ENCODE results near the gene CDK5RAP3. TPM values are rescaled to one million over a fixed set of nuclear protein-coding genes. Genes with fewer than 3 reads are reported as not detected.
"Not testable (repeated sequence)": the region's sequence is repeated elsewhere in the genome, so short reads cannot be mapped to it uniquely, and the experiment has no call there.

CDK5RAP3 gene
- total RNA-seq, 1 donor from 2014 or later = 202 TPM

- Mint-ChIP-seq H3K27me3 (peaks cover 15% of the 10 kb centered on the region), H3K4me3 (no peak overlapping the region), H3K36me3 (ENCODE audit: low read depth) (no peaks in the 10 kb centered on the region), H3K9me3 (no peaks in the 10 kb centered on the region), H3K27ac (no peak overlapping the region), H3K4me1 (peaks cover 15% of the 10 kb centered on the region)
- intact Hi-C loops (cut with micrococcal nuclease) = no loop called here
- no peak for DNase-seq
These were observed 32.1 kb downstream of the CDK5RAP3 start for GRCh38 chr17:48002916-48003416.

- no peak overlapping the region for H3K4me3 Mint-ChIP-seq
- H3K27ac Mint-ChIP-seq = no peak overlapping the region
- DNase-seq = no peak
- peaks cover 15% of the 10 kb centered on the region for H3K4me1 Mint-ChIP-seq
- no peaks in the 10 kb centered on the region for H3K36me3 Mint-ChIP-seq (ENCODE audit: low read depth)
- H3K9me3 Mint-ChIP-seq = no peaks in the 10 kb centered on the region
- intact Hi-C loops (cut with micrococcal nuclease) = no loop called here
- peaks cover 17% of the 10 kb centered on the region for H3K27me3 Mint-ChIP-seq
These were observed 32.7 kb downstream of the CDK5RAP3 start for GRCh38 chr17:48003417-48004151.

- Mint-ChIP-seq H3K4me1 (peaks cover 15% of the 10 kb centered on the region), H3K36me3 (ENCODE audit: low read depth) (no peaks in the 10 kb centered on the region), H3K27ac (no peak overlapping the region), H3K27me3 (peaks cover 24% of the 10 kb centered on the region), H3K9me3 (no peaks in the 10 kb centered on the region), H3K4me3 (no peak overlapping the region)
- intact Hi-C loops (cut with micrococcal nuclease) = no loop called here
- DNase-seq = no peak
These were observed 34.1 kb downstream of the CDK5RAP3 start for GRCh38 chr17:48004983-48005382.

GRCh38 chr17:48006936-48007709 is 36.2 kb downstream of the CDK5RAP3 start:
- H3K27ac Mint-ChIP-seq = no peak overlapping the region
- DNase-seq = no peak
- H3K36me3 Mint-ChIP-seq (ENCODE audit: low read depth) = no peaks in the 10 kb centered on the region
- H3K9me3 Mint-ChIP-seq = no peaks in the 10 kb centered on the region
- H3K4me1 Mint-ChIP-seq = peaks cover 24% of the 10 kb centered on the region
- intact Hi-C loops (cut with micrococcal nuclease) = no loop called here
- no peak overlapping the region for H3K4me3 Mint-ChIP-seq
- peaks cover 32% of the 10 kb centered on the region for H3K27me3 Mint-ChIP-seq

GRCh38 chr17:48010193-48010592 is 39.3 kb downstream of the CDK5RAP3 start:
- Mint-ChIP-seq H3K9me3 (no peaks in the 10 kb centered on the region), H3K36me3 (ENCODE audit: low read depth) (no peaks in the 10 kb centered on the region), H3K4me3 (no peak overlapping the region), H3K27me3 (peaks cover 33% of the 10 kb centered on the region), H3K27ac (no peak overlapping the region), H3K4me1 (peaks cover 16% of the 10 kb centered on the region)
- intact Hi-C loops (cut with micrococcal nuclease) = loop anchor here (5.0 kb wide), 1 partner anchor 168 kb away; the partner anchor contains the start of gene SCRN2
- DNase-seq = no peak

GRCh38 chr17:48011405-48012150 is 40.7 kb downstream of the CDK5RAP3 start:
- H3K9me3 Mint-ChIP-seq = no peaks in the 10 kb centered on the region
- H3K36me3 Mint-ChIP-seq (ENCODE audit: low read depth) = no peaks in the 10 kb centered on the region
- intact Hi-C loops (cut with micrococcal nuclease) = loop anchor here (5.0 kb wide), 1 partner anchor 169 kb away; the partner anchor contains the start of gene SCRN2
- peak; percentile 88 for DNase-seq
- H3K27me3 Mint-ChIP-seq = peaks cover 29% of the 10 kb centered on the region
- H3K4me1 Mint-ChIP-seq = peaks cover 19% of the 10 kb centered on the region
- peak overlapping the region; percentile 81 for H3K4me3 Mint-ChIP-seq
- peak overlapping the region; percentile 22 for H3K27ac Mint-ChIP-seq

GRCh38 chr17:48012151-48012520 is 41.2 kb downstream of the CDK5RAP3 start:
- Mint-ChIP-seq H3K36me3 (ENCODE audit: low read depth) (no peaks in the 10 kb centered on the region), H3K4me1 (peaks cover 19% of the 10 kb centered on the region), H3K4me3 (peak overlapping the region; percentile 81), H3K27me3 (peaks cover 26% of the 10 kb centered on the region), H3K27ac (no peak overlapping the region), H3K9me3 (no peaks in the 10 kb centered on the region)
- DNase-seq = peak; percentile 93
- intact Hi-C loops (cut with micrococcal nuclease) = loop anchor here (5.0 kb wide), 1 partner anchor 170 kb away; the partner anchor contains the start of gene SCRN2

GRCh38 chr17:48012654-48013053 is 41.7 kb downstream of the CDK5RAP3 start:
- intact Hi-C loops (cut with micrococcal nuclease) = loop anchor here (5.0 kb wide), 1 partner anchor 170 kb away; the partner anchor contains the start of gene SCRN2
- Mint-ChIP-seq H3K27me3 (peaks cover 24% of the 10 kb centered on the region), H3K27ac (no peak overlapping the region)

GRCh38 chr17:48013876-48014594 is 43.1 kb downstream of the CDK5RAP3 start:
- no peak overlapping the region for H3K27ac Mint-ChIP-seq
- no peak overlapping the region for H3K4me3 Mint-ChIP-seq
- no peaks in the 10 kb centered on the region for H3K36me3 Mint-ChIP-seq (ENCODE audit: low read depth)
- intact Hi-C loops (cut with micrococcal nuclease) = loop anchor here (5.0 kb wide), 1 partner anchor 172 kb away; the partner anchor contains the start of gene SCRN2
- H3K4me1 Mint-ChIP-seq = peaks cover 33% of the 10 kb centered on the region
- no peak for DNase-seq
- peaks cover 21% of the 10 kb centered on the region for H3K27me3 Mint-ChIP-seq
- no peaks in the 10 kb centered on the region for H3K9me3 Mint-ChIP-seq

More at GRCh38 chr17:48012654-48013053, 41.7 kb downstream of the CDK5RAP3 start:
- peaks cover 23% of the 10 kb centered on the region for H3K4me1 Mint-ChIP-seq
- H3K4me3 Mint-ChIP-seq = peak overlapping the region; percentile 81
- H3K36me3 Mint-ChIP-seq (ENCODE audit: low read depth) = no peaks in the 10 kb centered on the region
- DNase-seq = no peak
- no peaks in the 10 kb centered on the region for H3K9me3 Mint-ChIP-seq

- intact Hi-C loops (cut with micrococcal nuclease) = loop anchor here (5.0 kb wide), 1 partner anchor 172 kb away; the partner anchor contains the start of gene SCRN2
- H3K4me3 Mint-ChIP-seq = no peak overlapping the region
- peaks cover 18% of the 10 kb centered on the region for H3K27me3 Mint-ChIP-seq
- H3K36me3 Mint-ChIP-seq (ENCODE audit: low read depth) = no peaks in the 10 kb centered on the region
- no peak for DNase-seq
- no peak overlapping the region for H3K27ac Mint-ChIP-seq
- peaks cover 33% of the 10 kb centered on the region for H3K4me1 Mint-ChIP-seq
- H3K9me3 Mint-ChIP-seq = no peaks in the 10 kb centered on the region
These were observed 43.7 kb downstream of the CDK5RAP3 start for GRCh38 chr17:48014595-48015111.

GRCh38 chr17:48016112-48016511 is 45.2 kb downstream of the CDK5RAP3 start:
- no peak overlapping the region for H3K27ac Mint-ChIP-seq
- H3K36me3 Mint-ChIP-seq (ENCODE audit: low read depth) = no peaks in the 10 kb centered on the region
- no peaks in the 10 kb centered on the region for H3K9me3 Mint-ChIP-seq
- peaks cover 32% of the 10 kb centered on the region for H3K4me1 Mint-ChIP-seq
- intact Hi-C loops (cut with micrococcal nuclease) = no loop called here
- H3K4me3 Mint-ChIP-seq = no peak overlapping the region
- no peak for DNase-seq
- H3K27me3 Mint-ChIP-seq = peaks cover 18% of the 10 kb centered on the region

- peak overlapping the region; percentile 90 for H3K27ac Mint-ChIP-seq
- not testable (repeated sequence) for H3K36me3 Mint-ChIP-seq (ENCODE audit: low read depth); H3K9me3 Mint-ChIP-seq
- DNase-seq = peak; percentile 72
- H3K4me1 Mint-ChIP-seq = peaks cover 21% of the 10 kb centered on the region
- H3K4me3 Mint-ChIP-seq = peak overlapping the region; percentile 48
- peaks cover 17% of the 10 kb centered on the region for H3K27me3 Mint-ChIP-seq
- intact Hi-C loops (cut with micrococcal nuclease) = loop anchor here (2.0 kb wide), 1 partner anchor 39 kb away; no protein-coding TSS in a partner anchor
These were observed 46.9 kb downstream of the CDK5RAP3 start for GRCh38 chr17:48017817-48018158.

- no peak for DNase-seq
- H3K27ac Mint-ChIP-seq = no peak overlapping the region
These were observed 51.0 kb downstream of the CDK5RAP3 start for GRCh38 chr17:48021934-48022333.

More at GRCh38 chr17:48021934-48022333, 51.0 kb downstream of the CDK5RAP3 start:
- H3K36me3 Mint-ChIP-seq (ENCODE audit: low read depth) = no peaks in the 10 kb centered on the region
- peaks cover 19% of the 10 kb centered on the region for H3K27me3 Mint-ChIP-seq
- H3K4me1 Mint-ChIP-seq = peaks cover 42% of the 10 kb centered on the region
- H3K9me3 Mint-ChIP-seq = no peaks in the 10 kb centered on the region
- intact Hi-C loops (cut with micrococcal nuclease) = loop anchor here (10.0 kb wide), 1 partner anchor 313 kb away; no protein-coding TSS in a partner anchor
- H3K4me3 Mint-ChIP-seq = no peak overlapping the region

All from activated CD4-positive, alpha-beta T cell treated with anti-CD3 and anti-CD28 coated beads, Interleukin-2, amount 10 ng/mL, durations not matched to agents 24 days and 14 days (primary cell).